ENCODE measurements around the gene CASQ1. TPM values are rescaled to one million over a fixed set of nuclear protein-coding genes. Genes with fewer than 3 reads are reported as not detected.

The CASQ1 gene
- total RNA-seq, 1 donor from 2014 or later = 0.26 TPM

GRCh38 chr1:160149233-160149632, 41.1 kb upstream of the CASQ1 start:
- H3K27me3 Mint-ChIP-seq (ENCODE audit: low read depth) = no peaks in the 10 kb centered on the region
- no peak overlapping the region for H3K27ac Mint-ChIP-seq (ENCODE audit: unreplicated experiment)
- H3K4me3 Mint-ChIP-seq = no peak overlapping the region
- peaks cover 4% of the 10 kb centered on the region for H3K4me1 Mint-ChIP-seq
- no peaks in the 10 kb centered on the region for H3K9me3 Mint-ChIP-seq
- no peak for DNase-seq (ENCODE audit: low read depth, low spot score)
- no peak for TF ChIP-seq CTCF (conservative IDR thresholded peaks at IDR 0.05)
- H3K36me3 Mint-ChIP-seq (ENCODE audit: low read depth) = no peaks in the 10 kb centered on the region

- TF ChIP-seq CTCF (conservative IDR thresholded peaks at IDR 0.05) = no peak
- no peak overlapping the region for H3K27ac Mint-ChIP-seq (ENCODE audit: unreplicated experiment)
- no peaks in the 10 kb centered on the region for H3K27me3 Mint-ChIP-seq (ENCODE audit: low read depth)
Measured at GRCh38 chr1:160149716-160150115, 40.7 kb upstream of the CASQ1 start.

GRCh38 chr1:160151303-160151702, 39.1 kb upstream of the CASQ1 start, which contains the start of gene ATP1A4:
Gene ATP1A4, plus strand, starts transcription at chr1:160151603. Its CDS starts 438 bp downstream, at chr1:160152041.
- Mint-ChIP-seq H3K9me3 (no peaks in the 10 kb centered on the region), H3K4me3 (no peak within 1 kb of the TSS), H3K27ac (ENCODE audit: unreplicated experiment) (peak within 1 kb of the TSS; percentile 63), H3K36me3 (ENCODE audit: low read depth) (no peaks in the 10 kb centered on the region), H3K27me3 (ENCODE audit: low read depth) (no peaks in the 10 kb centered on the region), H3K4me1 (no peaks in the 10 kb centered on the region)
- no peak for TF ChIP-seq CTCF (conservative IDR thresholded peaks at IDR 0.05)
- DNase-seq (ENCODE audit: low read depth, low spot score) = no peak

More at GRCh38 chr1:160149716-160150115, 40.7 kb upstream of the CASQ1 start:
- H3K9me3 Mint-ChIP-seq = no peaks in the 10 kb centered on the region
- H3K36me3 Mint-ChIP-seq (ENCODE audit: low read depth) = no peaks in the 10 kb centered on the region
- peaks cover 4% of the 10 kb centered on the region for H3K4me1 Mint-ChIP-seq
- no peak for DNase-seq (ENCODE audit: low read depth, low spot score)
- H3K4me3 Mint-ChIP-seq = no peak overlapping the region

GRCh38 chr1:160154790-160155189, 35.6 kb upstream of the CASQ1 start:
- TF ChIP-seq CTCF (conservative IDR thresholded peaks at IDR 0.05) = no peak
- Mint-ChIP-seq H3K27ac (ENCODE audit: unreplicated experiment) (no peak overlapping the region), H3K4me1 (no peaks in the 10 kb centered on the region)

GRCh38 chr1:160156361-160156760, 34.0 kb upstream of the CASQ1 start:
- TF ChIP-seq CTCF (conservative IDR thresholded peaks at IDR 0.05) = no peak
- Mint-ChIP-seq H3K4me3 (no peak overlapping the region), H3K36me3 (ENCODE audit: low read depth) (no peaks in the 10 kb centered on the region), H3K4me1 (peaks cover 3% of the 10 kb centered on the region), H3K9me3 (no peaks in the 10 kb centered on the region), H3K27me3 (ENCODE audit: low read depth) (no peaks in the 10 kb centered on the region), H3K27ac (ENCODE audit: unreplicated experiment) (no peak overlapping the region)
- DNase-seq (ENCODE audit: low read depth, low spot score) = no peak

More at GRCh38 chr1:160154790-160155189, 35.6 kb upstream of the CASQ1 start:
- Mint-ChIP-seq H3K9me3 (no peaks in the 10 kb centered on the region), H3K27me3 (ENCODE audit: low read depth) (no peaks in the 10 kb centered on the region), H3K4me3 (no peak overlapping the region), H3K36me3 (ENCODE audit: low read depth) (no peaks in the 10 kb centered on the region)
- no peak for DNase-seq (ENCODE audit: low read depth, low spot score)
